HK-2 (cell line): Measurements from ENCODE around the gene APLP2.
A peak's percentile ranks its signal among the peaks of the same experiment; 100 is the strongest.

ENCODE experiments used
- DNase-seq: peaks from one replicate; pipeline ENCODE4 v3.0.0-alpha.2; 2018; ENCODE audit not compliant: unreplicated experiment

Gene APLP2

DNA sequence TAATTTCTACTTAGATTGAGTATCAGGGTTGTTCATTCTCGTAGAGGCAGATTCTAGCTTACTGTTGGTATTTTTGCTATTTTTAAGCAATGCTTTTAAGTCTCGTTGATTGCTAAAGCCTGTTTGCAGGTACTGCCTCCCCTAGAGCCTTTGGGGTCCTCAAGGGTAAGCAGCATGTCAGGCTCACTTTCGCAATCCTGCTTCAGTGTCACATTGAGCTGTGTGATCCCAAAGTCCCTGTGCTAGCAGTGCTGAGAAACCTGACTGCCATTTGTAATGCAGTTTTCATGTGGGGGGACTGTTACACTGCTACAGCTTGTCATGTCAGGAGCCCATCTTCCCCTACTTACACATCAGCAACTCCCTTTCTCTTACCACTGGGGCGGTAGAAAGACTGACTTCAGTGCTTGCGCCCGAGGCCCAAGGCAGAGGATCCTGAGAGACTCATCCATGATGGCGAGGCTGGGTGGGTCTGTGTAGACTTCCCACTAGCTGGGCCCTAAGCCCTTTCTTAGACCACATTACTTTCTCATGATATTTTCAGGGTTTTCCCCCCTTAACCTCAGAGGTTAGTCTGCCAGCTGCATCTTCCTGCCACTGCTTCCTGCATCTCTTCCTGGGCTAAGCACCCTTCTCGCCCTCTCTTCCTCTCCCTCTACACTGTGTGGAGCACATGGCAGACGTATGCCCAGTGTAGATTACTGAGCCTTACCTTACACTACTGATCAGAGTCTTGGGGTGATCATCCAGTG, 49.1 kb downstream of the APLP2 start:
- DNase-seq = no peak

DNA sequence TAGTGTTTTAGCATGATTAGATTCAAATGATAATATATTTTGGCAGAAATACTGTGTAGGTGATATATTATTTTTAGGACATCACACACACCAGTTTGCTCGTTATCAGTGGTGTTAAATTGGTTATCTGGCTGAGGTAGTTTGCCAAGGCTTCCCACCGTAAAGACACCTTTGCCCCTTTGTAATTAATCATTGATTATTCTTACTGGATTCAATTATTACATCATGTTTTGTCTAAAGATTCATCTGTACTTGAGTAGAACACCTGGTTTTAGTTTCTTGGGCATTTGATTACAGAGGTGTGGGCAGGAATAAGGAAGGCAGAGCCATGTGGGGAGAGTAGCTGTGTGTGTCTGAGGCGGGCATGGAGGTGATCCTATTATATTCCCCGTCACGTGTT, 50.4 kb downstream of the APLP2 start:
- no peak for DNase-seq

DNA sequence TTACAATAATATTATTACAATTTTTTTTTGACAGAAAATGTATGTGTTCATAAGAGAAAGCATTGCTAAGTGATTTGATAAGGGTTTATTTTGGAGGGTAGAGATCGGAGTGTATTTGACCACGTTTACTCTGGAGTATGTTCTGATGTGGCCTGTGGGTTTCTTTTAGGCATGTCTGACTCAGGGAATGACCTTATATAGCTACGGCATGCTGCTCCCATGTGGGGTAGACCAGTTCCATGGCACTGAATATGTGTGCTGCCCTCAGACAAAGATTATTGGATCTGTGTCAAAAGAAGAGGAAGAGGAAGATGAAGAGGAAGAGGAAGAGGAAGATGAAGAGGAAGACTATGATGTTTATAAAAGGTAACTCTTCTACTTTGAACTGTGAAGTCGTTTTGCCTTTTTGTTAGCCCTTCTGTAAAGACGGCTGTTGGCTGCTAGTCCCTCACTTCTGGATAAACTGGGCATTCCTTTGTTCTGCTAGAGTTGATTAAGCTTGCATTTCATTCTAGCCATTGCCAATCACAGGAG, 51.8 kb downstream of the APLP2 start:
- DNase-seq = no peak

DNA sequence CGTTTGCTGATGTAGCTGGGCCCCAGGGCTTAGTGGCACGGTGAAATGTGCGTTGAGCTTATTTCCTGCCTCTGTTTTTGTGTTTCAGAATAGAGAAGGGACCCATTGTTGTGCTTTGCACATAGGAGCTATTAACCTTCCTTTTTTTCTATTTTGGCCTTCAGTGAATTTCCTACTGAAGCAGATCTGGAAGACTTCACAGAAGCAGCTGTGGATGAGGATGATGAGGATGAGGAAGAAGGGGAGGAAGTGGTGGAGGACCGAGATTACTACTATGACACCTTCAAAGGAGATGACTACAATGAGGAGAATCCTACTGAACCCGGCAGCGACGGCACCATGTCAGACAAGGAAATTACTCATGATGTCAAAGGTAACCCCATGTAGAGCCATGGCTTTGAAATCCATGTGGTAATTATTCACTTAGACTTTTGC, 52.5 kb downstream of the APLP2 start:
- no peak for DNase-seq

DNA sequence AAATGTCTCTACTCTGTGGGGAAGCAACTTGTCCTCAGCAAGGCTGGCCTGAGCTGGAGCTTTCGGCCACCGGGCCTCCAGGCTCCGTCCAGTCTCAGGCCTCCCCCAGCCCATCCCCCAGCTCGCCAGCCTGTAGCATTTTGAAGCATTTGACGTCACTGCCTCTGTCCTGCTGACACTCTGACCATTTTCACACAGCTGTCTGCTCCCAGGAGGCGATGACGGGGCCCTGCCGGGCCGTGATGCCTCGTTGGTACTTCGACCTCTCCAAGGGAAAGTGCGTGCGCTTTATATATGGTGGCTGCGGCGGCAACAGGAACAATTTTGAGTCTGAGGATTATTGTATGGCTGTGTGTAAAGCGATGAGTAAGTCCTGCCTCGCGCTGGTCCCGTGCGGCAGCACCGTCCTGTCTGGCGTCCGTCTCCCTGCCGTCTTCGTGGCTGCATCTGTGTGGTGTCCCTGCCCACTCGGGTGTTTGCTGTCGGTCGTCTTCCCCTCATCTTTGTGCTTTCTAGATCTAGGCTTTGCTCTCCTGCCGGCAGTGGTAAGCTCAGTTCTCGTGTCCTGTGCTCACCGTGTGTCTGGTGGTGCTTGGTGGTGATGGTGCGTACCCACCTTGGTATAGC, 53.8 kb downstream of the APLP2 start:
- DNase-seq = no peak

DNA sequence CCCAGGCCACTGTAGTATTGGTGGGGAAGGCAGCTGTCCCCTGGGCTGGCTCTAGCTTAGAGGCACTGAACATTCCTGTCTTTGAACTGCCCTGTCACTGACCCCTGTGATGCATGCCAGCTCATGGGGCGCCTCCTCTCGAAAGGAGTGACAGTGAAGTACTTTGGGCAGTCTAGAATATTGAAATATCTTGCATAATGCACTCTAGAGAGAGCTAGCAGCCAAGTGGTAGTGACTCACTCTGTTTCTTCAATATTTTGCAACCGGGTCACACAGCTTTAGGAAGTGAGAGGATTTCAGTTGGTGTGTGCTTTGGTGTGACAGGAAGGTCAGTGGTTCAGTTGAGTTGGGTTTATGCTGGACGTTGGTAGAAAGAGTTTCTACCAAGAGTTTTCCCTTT, 54.4 kb downstream of the APLP2 start:
- peak; percentile 55 for DNase-seq

DNA sequence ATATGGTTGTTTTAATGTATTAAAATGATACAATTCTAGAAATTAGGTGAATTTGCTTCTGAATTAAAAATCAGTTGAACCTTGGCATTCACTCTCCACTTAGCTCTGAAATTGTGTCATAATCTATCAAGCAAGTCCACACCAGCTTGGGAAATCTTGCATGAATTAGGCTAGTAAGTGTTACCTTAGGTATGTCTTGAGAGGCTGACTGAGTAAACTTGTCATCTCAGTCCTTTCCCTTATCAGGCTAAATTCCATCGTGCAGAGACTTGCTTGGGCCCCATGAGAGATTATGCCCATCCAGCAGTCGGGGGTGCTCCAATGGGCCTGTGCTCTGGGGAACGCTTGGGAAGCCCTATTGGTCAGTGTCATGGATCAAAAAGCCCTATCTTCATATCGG, 55.9 kb downstream of the APLP2 start:
- DNase-seq = no peak

DNA sequence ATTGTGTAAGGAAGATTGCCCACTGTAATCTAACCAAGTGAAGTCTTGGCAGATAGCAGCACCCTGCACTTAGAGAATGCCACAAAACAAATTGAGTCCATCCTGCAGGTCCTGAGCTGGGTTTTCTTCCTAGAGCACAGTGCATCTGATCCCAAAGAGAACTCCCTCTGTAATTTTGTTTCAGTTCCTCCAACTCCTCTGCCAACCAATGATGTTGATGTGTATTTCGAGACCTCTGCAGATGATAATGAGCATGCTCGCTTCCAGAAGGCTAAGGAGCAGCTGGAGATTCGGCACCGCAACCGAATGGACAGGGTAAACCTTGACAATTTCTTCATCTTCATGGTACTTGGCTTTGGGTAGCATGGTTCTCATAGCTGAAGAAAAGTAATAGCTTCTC, 56.8 kb downstream of the APLP2 start:
- DNase-seq = no peak

DNA sequence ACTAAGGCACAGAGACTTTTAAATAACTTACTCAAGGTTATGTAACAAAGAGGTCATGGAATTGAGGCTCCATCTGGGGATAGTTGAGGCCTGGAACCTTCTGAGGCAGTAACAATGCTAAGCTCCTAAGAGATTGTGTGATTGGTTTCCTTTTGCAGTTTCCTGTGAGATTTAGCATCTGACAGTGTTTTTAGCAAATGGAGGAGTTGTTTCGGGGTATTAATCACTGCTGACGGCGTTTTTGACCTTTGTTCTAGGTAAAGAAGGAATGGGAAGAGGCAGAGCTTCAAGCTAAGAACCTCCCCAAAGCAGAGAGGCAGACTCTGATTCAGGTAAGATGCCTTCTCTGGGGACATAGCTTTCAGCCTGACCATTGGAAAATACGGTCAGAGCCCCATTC, 57.8 kb downstream of the APLP2 start:
- DNase-seq = no peak

DNA sequence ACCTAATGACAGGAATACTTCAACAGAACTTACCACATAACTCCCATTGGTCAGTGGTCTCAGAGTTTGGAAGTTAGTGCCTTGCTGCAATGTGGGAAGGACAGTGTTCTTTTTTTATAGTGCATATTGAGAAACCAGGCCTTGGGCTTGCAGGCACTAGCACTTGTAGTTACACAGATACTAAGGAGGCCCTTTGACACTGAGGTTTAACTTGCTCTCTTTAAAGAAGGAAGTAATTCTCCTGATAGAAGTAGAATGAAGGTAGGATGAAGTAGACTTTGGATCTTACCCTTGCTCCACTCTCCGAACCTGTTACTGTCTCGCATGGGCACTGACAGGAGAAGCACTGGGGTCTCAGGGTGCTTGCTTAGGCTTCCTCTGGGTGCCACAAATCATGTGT, 58.9 kb downstream of the APLP2 start:
- DNase-seq = no peak

DNA sequence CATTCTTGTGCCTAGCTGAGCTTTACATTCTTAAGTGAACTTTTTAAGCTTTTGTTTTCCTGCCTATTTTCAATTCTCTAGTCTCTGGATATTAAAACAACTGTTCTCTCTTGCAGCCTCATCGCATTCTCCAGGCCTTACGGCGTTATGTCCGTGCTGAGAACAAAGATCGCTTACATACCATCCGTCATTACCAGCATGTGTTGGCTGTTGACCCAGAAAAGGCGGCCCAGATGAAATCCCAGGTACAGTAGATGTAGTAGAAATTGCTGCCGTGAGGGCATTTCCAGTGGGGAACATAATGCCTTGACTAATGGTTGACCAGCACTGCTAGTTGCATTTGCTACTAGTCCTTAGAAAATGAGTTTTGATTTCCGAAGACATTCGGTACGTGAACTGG, 60.2 kb downstream of the APLP2 start:
- no peak for DNase-seq

DNA sequence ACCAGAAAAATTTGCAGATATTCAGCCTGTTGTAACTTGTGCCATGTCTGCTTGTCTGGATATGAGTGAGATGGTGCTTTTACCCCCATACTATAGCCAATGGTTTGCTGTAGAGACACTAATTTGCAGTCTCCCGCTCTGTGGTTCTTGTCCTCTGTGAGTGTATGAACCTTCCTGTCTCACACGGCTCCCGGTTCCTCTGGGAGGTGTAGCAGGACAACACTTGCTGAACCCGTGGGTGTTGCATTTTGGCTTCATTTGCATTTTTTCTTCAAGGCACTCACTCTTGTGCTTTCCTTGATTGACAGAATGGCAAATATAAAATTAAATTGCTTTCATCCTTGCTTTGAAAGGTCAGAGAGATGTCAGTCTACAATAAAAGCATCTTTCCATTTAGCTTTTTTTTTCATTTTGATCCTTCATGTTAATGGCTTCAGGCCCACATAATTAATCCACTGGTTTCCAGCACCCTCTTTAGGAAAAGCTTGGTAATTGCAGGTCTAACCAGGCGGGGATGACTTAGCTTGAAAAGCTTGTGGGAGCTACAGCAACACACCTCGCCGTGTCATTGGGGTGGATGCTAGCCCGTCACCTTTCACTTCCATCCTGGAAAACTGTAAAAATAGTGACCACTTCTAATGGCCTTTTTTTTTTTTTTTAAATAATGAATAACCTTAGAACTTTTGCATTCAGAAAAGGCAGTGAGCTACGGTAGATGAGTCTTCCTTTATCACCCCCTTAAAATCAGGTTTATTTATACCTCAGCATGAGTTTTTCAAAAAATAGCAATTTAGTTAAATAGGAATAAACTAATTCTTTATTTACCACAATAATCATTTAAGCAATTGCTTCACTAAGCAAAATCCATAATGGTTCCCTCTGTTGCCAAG, 62.5 kb downstream of the APLP2 start:
- DNase-seq = peak; percentile 31

DNA sequence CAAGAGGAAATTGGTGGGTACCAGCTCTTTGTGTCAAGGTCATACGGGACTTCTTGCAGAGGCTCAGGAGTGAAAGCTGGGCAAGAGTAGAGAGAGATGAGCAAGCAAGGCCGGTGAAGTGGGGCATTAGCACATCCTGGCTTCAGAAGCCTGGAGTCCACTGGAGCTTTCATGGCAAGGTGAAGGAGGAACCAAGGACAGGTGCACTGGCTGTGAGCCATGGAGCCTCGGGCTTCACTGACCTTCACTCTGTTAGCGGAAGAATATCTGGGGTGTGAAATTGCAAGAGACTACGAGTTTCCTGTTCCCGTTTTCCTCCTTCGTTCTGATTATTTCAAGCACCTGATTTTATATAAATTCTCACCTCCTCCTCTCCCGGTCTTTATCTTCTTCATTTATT, 64.0 kb downstream of the APLP2 start:
- DNase-seq = no peak

DNA sequence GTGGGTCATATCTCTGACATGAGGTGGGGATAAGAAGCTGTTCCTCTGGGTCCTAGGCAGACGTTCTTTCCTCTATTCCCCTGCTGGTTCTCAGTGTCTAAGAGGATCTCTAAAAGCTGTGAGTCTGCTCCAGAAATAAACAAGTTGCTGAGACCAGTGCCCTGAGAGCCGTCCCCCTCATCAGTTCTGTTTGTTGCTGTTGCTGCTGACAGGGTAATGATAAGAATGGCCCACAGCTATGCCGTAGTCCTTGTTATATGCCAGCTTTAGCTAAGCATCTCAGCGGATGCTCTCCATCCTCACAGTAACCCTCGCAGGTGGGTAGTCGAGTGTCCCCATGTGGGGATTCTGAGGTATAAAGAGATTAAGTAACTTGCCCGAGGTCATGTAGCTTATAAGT, 66.4 kb downstream of the APLP2 start:
- DNase-seq = no peak

DNA sequence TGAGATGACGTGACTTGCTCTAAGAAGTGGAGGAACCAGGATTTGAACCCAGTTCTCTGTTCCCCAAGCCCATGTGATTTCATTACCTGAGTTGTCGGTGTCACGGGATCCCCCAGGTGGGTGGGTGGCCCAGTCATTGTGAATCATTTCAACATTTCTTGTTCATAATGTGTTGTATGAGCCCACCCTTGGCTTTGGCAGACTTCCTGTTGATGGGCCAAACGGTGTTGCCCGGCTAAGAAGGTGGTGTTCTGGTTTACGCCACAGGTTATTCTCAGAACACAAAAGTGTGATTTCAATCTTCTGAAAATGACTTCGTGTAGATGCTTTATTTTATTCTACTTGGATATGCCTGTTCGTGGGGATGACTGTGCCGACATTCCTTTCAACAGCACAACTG, 68.3 kb downstream of the APLP2 start:
- DNase-seq = no peak

DNA sequence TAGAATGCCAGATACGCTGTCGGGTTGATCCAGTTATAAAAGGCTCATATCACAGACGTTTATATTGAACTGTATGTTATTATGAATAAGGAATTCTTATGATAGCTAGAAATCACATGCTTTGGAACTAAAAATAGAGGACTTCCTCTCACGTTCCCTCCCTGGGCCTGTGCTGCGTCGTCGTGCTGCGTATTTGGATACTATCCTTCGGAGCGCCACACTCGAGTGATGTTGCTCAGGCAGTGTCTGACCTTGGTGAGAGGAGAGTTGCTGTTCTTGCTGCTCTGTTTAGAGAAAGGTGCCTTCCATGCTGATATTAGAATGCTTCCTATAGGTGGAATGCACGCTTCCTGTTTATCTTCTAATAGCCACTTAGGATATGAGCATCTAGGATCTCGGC, 69.7 kb downstream of the APLP2 start:
- no peak for DNase-seq

DNA sequence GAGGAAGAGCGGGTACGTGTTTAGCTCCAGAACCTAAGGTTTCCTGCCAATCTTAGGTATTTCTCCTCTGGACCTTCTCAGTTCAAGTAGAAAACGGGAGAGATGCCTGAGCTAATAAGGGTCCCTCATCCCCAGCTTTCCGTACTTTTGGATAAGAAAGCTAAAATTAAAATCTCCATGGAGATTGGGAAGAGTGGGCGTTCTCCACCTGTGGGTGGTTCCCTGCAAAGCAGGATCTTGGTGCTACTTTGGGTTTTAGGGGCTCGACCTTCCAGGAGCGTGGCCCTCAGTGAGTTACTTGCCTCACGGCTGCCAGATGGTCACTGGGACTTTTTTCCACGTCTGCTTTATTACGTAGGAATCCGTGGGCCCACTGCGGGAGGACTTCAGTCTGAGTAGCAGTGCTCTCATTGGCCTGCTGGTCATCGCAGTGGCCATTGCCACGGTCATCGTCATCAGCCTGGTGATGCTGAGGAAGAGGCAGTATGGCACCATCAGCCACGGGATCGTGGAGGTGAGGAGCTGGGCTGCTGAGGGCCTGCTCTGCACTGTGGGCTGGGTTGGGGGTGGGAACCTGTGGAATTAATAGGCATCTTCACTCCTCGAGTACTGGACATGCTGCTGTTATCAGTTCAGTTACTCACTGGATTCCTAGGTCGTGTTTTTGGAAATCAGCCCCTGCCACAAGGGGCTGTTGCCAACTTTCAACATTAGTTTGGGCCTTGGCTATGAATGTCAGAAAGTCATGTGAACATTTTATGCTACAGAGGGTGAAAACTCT, 72.1 kb downstream of the APLP2 start:
- no peak for DNase-seq

DNA sequence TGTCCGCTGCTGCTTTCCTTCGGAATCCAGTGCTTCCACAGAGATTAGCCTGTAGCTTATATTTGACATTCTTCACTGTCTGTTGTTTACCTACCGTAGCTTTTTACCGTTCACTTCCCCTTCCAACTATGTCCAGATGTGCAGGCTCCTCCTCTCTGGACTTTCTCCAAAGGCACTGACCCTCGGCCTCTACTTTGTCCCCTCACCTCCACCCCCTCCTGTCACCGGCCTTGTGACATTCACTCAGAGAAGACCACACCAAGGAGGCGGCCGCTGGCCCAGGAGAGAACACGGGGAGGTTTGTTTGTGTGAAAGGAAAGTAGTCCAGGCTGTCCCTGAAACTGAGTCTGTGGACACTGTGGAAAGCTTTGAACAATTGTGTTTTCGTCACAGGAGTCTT, 74.4 kb downstream of the APLP2 start:
- DNase-seq = no peak

DNA sequence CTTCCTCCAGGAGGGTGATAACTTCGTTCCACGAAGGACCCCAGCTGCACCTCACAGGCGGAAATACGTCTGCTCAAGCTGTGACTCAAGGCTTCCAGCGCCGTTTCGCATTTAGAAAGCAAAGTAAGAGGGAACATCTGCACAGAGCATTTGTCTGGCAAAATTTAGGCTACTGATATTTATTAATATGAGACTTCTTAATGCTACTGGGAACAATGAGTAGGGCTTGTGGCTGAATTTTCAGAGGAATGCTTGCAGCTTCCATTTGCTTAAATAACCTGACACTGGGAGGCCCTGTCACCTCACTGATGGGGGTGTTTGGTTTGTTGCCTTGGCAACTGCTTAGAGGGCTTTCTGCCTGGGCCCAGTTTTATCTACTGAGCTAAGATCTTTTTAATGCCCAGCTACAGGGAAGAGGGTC, 75.2 kb downstream of the APLP2 start:
- DNase-seq = no peak

DNA sequence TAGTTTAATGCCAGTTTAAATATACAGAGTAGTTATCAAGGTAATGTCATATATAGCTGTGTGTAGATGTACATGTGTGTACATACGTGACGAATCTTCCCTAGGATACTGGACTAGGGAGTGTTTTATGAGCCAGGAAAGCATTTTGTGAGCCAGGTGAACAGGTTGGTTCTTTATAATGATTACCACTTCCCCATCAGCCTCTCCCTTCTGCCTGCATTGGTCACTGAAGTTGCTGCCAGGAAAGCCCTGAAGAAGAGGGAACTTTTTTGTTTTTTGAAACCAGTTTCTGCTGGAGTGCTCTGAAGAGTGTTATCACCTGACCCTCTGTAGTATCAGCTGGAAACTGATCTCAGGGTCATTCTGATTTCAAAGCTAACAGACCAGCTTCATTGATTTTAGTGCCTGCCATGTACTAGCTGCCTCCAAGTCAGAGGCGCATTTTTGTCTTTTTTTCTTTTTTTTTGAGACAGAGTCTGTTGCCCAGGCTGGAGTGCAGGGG, 75.7 kb downstream of the APLP2 start:
- DNase-seq = no peak

DNA sequence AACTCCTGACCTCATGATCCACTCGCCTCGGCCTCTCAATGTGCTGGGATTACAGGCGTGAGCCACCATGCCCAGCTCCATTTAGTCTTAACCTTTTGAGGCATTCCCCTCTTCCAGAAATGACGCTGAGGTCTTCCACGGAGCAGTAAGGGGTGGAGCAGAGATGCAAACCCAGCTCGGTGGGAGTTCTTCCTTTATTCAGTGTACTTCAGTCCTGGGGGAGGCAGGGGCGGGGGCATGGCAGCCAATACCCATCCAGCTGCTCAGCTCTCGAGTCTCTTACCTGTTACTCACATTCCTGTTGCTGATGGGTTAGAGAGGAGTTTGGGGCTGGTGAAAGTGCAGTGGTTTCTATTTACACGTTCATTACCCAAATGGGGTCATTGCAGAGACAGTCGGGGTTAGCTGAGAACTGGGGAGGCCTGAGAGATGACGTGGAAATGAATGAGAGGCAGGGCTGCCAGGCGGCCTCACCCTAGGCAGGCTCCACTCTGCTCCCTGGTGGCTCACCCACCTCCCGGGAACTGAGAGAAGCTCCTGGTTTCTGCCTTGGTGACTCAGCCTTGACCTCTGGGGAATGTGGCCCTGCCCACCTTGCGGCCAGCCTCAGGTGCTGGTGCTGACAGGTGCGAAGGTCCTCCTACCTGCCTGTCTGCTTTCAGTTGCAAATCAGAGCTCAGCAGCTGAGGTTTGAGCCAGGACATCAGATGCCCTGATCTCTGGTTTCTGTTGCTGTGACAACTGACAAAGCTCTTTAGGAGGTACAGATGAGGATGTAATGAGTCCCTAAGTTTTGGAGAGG, 76.5 kb downstream of the APLP2 start:
- no peak for DNase-seq
